HL-60 (cell line): ENCODE measurements around the gene TMED9.

Experiments used
- DNase-seq, 2 experiments: peaks; one replicate each; pipeline ENCODE4 v3.0.0-alpha.2; 2010 to 2020; ENCODE audit warnings: low read depth in 1 of 2, low spot score in 1 of 2
- H3K27ac ChIP-seq: fragments of 250-450 bp; sonication (Bioruptor Pico); replicated peaks from 2 replicates; pipeline ENCODE4 v1.5.1; 2020; ENCODE audit warnings: mild to moderate bottlenecking, moderate library complexity
- H3K27me3 ChIP-seq: fragments of 250-450 bp; sonication (Bioruptor Pico); 2 replicates; pipeline ENCODE4 v1.5.1; 2021; ENCODE audit warnings: mild to moderate bottlenecking, moderate library complexity; ENCODE audit not compliant: insufficient read depth, poor library complexity, severe bottlenecking
- H3K4me3 ChIP-seq: replicated peaks from 2 replicates; pipeline ENCODE4 v1.5.1; 2011; ENCODE audit warnings: mild to moderate bottlenecking, control low read depth, low read length; ENCODE audit not compliant: insufficient read depth
- CTCF ChIP-seq: IDR thresholded peaks from one replicate; pipeline ENCODE4 v1.5.1; 2011; ENCODE audit warnings: low read length, control low read depth, inconsistent platforms; ENCODE audit not compliant: insufficient read depth
- GABPA ChIP-seq: IDR thresholded peaks from 2 replicates; pipeline ENCODE4 v1.6.1; 2012; ENCODE audit warnings: low read depth
- POLR2AphosphoS5 ChIP-seq: IDR thresholded peaks from 2 replicates; pipeline ENCODE4 v1.6.1; 2012; ENCODE audit warnings: low read depth
- REST ChIP-seq: IDR thresholded peaks from 2 replicates; pipeline ENCODE4 v1.6.1; 2012; ENCODE audit warnings: low read depth; ENCODE audit not compliant: insufficient replicate concordance
- SPI1 ChIP-seq: IDR thresholded peaks from 2 replicates; pipeline ENCODE4 v1.6.1; 2012; ENCODE audit warnings: low read depth, mild to moderate bottlenecking, borderline replicate concordance

Gene TMED9

GRCh38 chr5:177595026-177595585 is 3.1 kb downstream of the TMED9 start:
- no peak for TF ChIP-seq REST
- TF ChIP-seq CTCF: no peak
- no peak for TF ChIP-seq GABPA
- TF ChIP-seq POLR2AphosphoS5: no peak
- TF ChIP-seq SPI1: no peak
- DNase-seq: no peak
- H3K27me3 ChIP-seq: no peaks in the 10 kb centered on the region
- H3K27ac ChIP-seq: no peak overlapping the region
- H3K4me3 ChIP-seq: no peak overlapping the region

GRCh38 chr5:177595991-177596774 is 4.2 kb downstream of the TMED9 start:
- Histone ChIP-seq H3K27ac (no peak overlapping the region), H3K4me3 (no peak overlapping the region), H3K27me3 (no peaks in the 10 kb centered on the region)
- TF ChIP-seq CTCF (no peak), POLR2AphosphoS5 (no peak), GABPA (no peak), SPI1 (no peak), REST (no peak)
- DNase-seq: no peak

- Histone ChIP-seq H3K27me3 (no peaks in the 10 kb centered on the region), H3K27ac (no peak overlapping the region), H3K4me3 (no peak overlapping the region)
- no peak for DNase-seq
- no peak for TF ChIP-seq REST
- TF ChIP-seq POLR2AphosphoS5: 0 out of 2 replicates have a peak, but pooled peaks have one; percentile 37
These were observed 4.8 kb downstream of the TMED9 start for GRCh38 chr5:177596775-177597238.
